ENCODE data around the gene NR3C2. TPM values are rescaled to one million over a fixed set of nuclear protein-coding genes. Genes with fewer than 3 reads are reported as not detected.

Gene NR3C2
- total RNA-seq, 1 donor from 2014 or later, result 16.7 TPM

GRCh38 chr4:148447681-148448080 lies 5.5 kb upstream of the NR3C2 start:
- Histone ChIP-seq H3K27me3 (ENCODE audit: control insufficient read depth in 3 of 3, insufficient read depth in 3 of 3, low read length in 3 of 3) (no peaks in the 10 kb centered on the region), H3K4me3 (ENCODE audit: low read length in 3 of 3) (peak overlapping the region in 2 of 3 donors; percentile 40 to 52), H3K9ac (ENCODE audit: low read depth in 1 of 3, low read length in 3 of 3) (no peak overlapping the region), H3K36me3 (ENCODE audit: control insufficient read depth in 3 of 3, insufficient read depth in 3 of 3, low read length in 3 of 3) (no peaks in the 10 kb centered on the region), H3K27ac (ENCODE audit: low read depth, low read length) (peak overlapping the region; percentile 46), H3K4me1 (ENCODE audit: control insufficient read depth in 3 of 3, insufficient read depth in 3 of 3, low read length in 3 of 3) (peaks cover 3 to 14% (median 11%) of the 10 kb centered on the region in 3 donors), H3K9me3 (ENCODE audit: control insufficient read depth in 3 of 3, low read length in 3 of 3) (no peaks in the 10 kb centered on the region)

- H3K4me3 ChIP-seq (ENCODE audit: low read length in 3 of 3), result peak overlapping the region; percentile 85 to 99 (median 97)
- peak overlapping the region; percentile 94 for H3K27ac ChIP-seq (ENCODE audit: low read depth, low read length)
- peak overlapping the region; percentile 68 to 99 (median 98) for H3K9ac ChIP-seq (ENCODE audit: low read depth in 1 of 3, low read length in 3 of 3)
- H3K36me3 ChIP-seq (ENCODE audit: control insufficient read depth in 3 of 3, insufficient read depth in 3 of 3, low read length in 3 of 3), result no peaks in the 10 kb centered on the region
- no peaks in the 10 kb centered on the region for H3K9me3 ChIP-seq (ENCODE audit: control insufficient read depth in 3 of 3, low read length in 3 of 3)
- H3K4me1 ChIP-seq (ENCODE audit: control insufficient read depth in 3 of 3, insufficient read depth in 3 of 3, low read length in 3 of 3), result peaks cover 6 to 15% (median 11%) of the 10 kb centered on the region in 3 donors
- H3K27me3 ChIP-seq (ENCODE audit: control insufficient read depth in 3 of 3, insufficient read depth in 3 of 3, low read length in 3 of 3), result no peaks in the 10 kb centered on the region
These were observed 3.7 kb upstream of the NR3C2 start for GRCh38 chr4:148445860-148446330.

DNA sequence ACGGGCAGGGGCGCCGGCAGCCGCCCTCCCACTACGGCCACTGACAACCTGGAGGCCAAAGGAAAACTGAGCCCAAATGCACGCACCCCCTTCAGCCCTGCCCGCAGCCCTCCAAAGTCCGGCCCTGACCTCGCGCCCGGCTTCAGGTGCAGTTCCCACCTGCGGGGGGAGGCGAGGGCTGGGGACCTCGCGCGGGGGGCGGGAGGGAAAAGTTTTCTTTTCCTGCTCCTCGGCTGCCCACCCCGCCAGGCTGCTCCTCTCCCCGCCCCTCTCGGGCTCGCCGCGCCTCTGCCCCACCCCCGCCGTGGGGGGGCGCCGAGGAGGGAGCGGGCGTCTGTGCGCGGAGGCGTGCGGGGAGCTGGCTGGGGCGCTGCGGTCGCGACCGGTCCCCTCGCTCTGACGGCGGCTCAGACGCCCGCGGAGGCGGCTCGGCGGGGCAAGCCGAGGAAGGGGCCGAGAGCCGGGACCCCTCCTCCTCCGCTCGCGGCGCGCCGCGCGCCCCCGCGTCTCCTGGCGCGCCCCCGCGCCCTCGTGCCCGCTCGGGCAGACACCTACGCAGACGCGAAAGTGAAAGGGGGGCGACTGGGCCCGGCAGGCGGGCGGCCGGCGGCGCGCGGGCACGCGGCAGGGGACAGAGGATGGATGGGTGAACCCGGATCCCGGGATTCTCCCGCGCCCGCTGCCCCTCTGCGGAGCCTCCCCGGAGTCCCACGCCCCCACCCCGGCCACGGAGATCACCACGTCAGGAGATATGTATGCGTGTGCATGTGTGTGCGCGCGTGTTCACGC lies 3.1 kb upstream of the NR3C2 start:
- H3K4me1 ChIP-seq (ENCODE audit: control insufficient read depth in 3 of 3, insufficient read depth in 3 of 3, low read length in 3 of 3), result peaks cover 10 to 15% (median 11%) of the 10 kb centered on the region in 3 donors
- no peaks in the 10 kb centered on the region for H3K36me3 ChIP-seq (ENCODE audit: control insufficient read depth in 3 of 3, insufficient read depth in 3 of 3, low read length in 3 of 3)
- H3K27ac ChIP-seq (ENCODE audit: low read depth, low read length), result peak overlapping the region; percentile 94
- no peaks in the 10 kb centered on the region for H3K27me3 ChIP-seq (ENCODE audit: control insufficient read depth in 3 of 3, insufficient read depth in 3 of 3, low read length in 3 of 3)
- H3K4me3 ChIP-seq (ENCODE audit: low read length in 3 of 3), result peak overlapping the region; percentile 97 to 99 (median 98)
- H3K9ac ChIP-seq (ENCODE audit: low read depth in 1 of 3, low read length in 3 of 3), result peak overlapping the region; percentile 78 to 99 (median 98)
- H3K9me3 ChIP-seq (ENCODE audit: control insufficient read depth in 3 of 3, low read length in 3 of 3), result no peaks in the 10 kb centered on the region

DNA sequence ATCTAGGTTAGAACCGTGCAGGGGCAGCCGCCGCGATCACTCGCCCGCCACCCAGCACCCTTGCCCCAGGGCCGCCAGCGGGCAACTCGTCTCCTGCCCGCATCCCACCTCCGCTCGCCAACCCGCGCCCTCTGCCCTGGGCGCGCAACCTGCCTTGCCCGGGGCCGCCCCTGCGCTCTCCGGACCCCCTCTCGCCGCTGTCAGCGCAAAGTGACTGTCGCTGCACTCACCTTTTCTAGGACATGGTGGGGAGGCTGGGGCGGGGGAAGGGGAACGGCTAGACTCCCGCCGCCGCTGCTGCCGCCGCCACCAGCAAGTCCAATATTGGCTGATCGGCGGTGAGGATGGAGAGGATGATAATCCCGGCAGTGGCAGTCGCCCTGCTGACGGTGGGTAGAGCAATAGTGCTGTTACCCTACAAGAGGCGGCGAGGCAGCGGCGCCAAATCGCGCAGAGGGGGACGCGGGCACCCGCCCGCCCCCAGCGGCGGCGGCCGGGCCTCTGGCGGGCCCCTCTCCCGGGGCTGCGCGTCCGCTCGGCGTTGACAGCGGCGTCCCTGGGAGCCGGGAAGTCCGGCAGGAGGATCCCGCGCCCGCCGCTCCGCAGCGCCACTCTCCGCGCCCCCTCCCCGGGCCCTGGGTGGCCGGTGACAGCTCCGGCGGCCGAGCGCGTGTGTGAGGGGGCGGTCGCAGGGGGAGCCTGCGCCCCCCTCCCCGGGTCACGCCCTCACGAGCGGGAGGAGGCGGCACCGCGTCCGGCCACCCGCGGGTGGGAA lies 2.3 kb upstream of the NR3C2 start:
- Histone ChIP-seq H3K9me3 (ENCODE audit: control insufficient read depth in 3 of 3, low read length in 3 of 3) (no peaks in the 10 kb centered on the region), H3K27me3 (ENCODE audit: control insufficient read depth in 3 of 3, insufficient read depth in 3 of 3, low read length in 3 of 3) (no peaks in the 10 kb centered on the region), H3K36me3 (ENCODE audit: control insufficient read depth in 3 of 3, insufficient read depth in 3 of 3, low read length in 3 of 3) (no peaks in the 10 kb centered on the region), H3K4me1 (ENCODE audit: control insufficient read depth in 3 of 3, insufficient read depth in 3 of 3, low read length in 3 of 3) (peaks cover 11 to 14% (median 13%) of the 10 kb centered on the region in 3 donors), H3K4me3 (ENCODE audit: low read length in 3 of 3) (peak overlapping the region; percentile 97 to 99 (median 98)), H3K9ac (ENCODE audit: low read depth in 1 of 3, low read length in 3 of 3) (peak overlapping the region; percentile 78 to 99 (median 98)), H3K27ac (ENCODE audit: low read depth, low read length) (peak overlapping the region; percentile 94)

- Histone ChIP-seq H3K9ac (ENCODE audit: low read depth in 1 of 3, low read length in 3 of 3) (peak overlapping the region; percentile 78 to 99 (median 98)), H3K4me1 (ENCODE audit: control insufficient read depth in 3 of 3, insufficient read depth in 3 of 3, low read length in 3 of 3) (peaks cover 12 to 16% (median 13%) of the 10 kb centered on the region in 3 donors), H3K27ac (ENCODE audit: low read depth, low read length) (peak overlapping the region; percentile 94), H3K4me3 (ENCODE audit: low read length in 3 of 3) (peak overlapping the region; percentile 97 to 99 (median 98)), H3K27me3 (ENCODE audit: control insufficient read depth in 3 of 3, insufficient read depth in 3 of 3, low read length in 3 of 3) (no peaks in the 10 kb centered on the region), H3K9me3 (ENCODE audit: control insufficient read depth in 3 of 3, low read length in 3 of 3) (no peaks in the 10 kb centered on the region), H3K36me3 (ENCODE audit: control insufficient read depth in 3 of 3, insufficient read depth in 3 of 3, low read length in 3 of 3) (no peaks in the 10 kb centered on the region)
These were observed 1.5 kb upstream of the NR3C2 start for GRCh38 chr4:148443512-148444295.

DNA sequence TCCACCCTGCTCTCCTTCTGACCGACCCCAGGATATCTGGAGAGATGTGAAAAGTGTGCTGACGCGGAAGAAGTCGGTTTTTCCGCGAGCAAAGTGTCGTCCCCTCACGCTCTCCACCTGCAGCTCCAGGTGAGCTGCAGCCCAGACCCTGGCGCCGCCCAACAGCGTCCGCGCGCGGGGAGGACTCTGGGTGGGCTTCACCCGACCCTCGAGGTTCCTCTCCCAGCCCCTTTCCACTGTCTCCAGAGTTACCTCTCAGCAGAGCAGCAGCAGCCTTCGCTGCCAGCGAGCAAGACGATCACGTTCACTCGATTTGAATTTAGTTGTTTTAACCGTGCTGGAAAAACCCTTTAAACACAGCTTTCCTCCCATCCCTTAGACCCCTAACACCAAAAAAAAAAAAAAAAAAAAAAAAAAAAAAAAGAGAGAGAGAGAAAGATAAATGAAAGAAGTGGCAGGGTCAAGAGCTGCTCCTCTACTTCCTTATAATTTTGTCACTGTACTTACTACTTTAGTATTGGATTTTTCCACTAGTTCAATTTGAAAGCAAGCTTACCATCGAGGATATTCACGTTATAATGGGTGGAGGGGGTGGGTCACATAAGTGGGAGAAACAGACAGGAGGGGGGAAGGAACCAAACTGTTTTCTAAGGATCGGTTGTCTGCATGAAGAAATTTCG lies 758 bp upstream of the NR3C2 start:
- Histone ChIP-seq H3K4me3 (ENCODE audit: low read length in 3 of 3) (peak overlapping the region; percentile 97 to 99 (median 98)), H3K36me3 (ENCODE audit: control insufficient read depth in 3 of 3, insufficient read depth in 3 of 3, low read length in 3 of 3) (no peaks in the 10 kb centered on the region), H3K27me3 (ENCODE audit: control insufficient read depth in 3 of 3, insufficient read depth in 3 of 3, low read length in 3 of 3) (no peaks in the 10 kb centered on the region), H3K9me3 (ENCODE audit: control insufficient read depth in 3 of 3, low read length in 3 of 3) (no peaks in the 10 kb centered on the region), H3K4me1 (ENCODE audit: control insufficient read depth in 3 of 3, insufficient read depth in 3 of 3, low read length in 3 of 3) (peaks cover 12 to 16% (median 13%) of the 10 kb centered on the region in 3 donors), H3K9ac (ENCODE audit: low read depth in 1 of 3, low read length in 3 of 3) (peak overlapping the region; percentile 98 to 99 (median 98)), H3K27ac (ENCODE audit: low read depth, low read length) (peak overlapping the region; percentile 94)

DNA sequence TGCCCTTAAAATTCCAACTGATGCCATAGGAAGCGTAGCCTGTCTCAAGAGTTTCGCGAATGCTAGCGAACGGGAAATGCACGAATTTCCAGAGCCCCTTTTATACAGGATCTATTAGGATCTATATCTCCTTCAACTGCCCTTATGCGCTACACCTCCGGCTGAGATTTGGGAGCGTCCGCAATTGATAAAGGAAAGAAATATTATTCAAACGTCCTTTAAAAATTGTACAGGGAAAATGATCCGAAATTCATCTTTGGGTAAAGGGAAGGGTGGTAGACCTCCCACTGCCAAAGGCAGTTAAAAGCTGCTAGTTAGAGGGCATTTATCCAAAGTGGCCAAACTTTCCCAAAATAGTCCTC lies 609 bp downstream of the NR3C2 start:
- no peaks in the 10 kb centered on the region for H3K9me3 ChIP-seq (ENCODE audit: control insufficient read depth in 3 of 3, low read length in 3 of 3)
- no peaks in the 10 kb centered on the region for H3K27me3 ChIP-seq (ENCODE audit: control insufficient read depth in 3 of 3, insufficient read depth in 3 of 3, low read length in 3 of 3)
- H3K27ac ChIP-seq (ENCODE audit: low read depth, low read length), result peak overlapping the region; percentile 94
- H3K36me3 ChIP-seq (ENCODE audit: control insufficient read depth in 3 of 3, insufficient read depth in 3 of 3, low read length in 3 of 3), result no peaks in the 10 kb centered on the region
- peak overlapping the region; percentile 77 to 96 (median 95) for H3K9ac ChIP-seq (ENCODE audit: low read depth in 1 of 3, low read length in 3 of 3)
- peaks cover 8 to 13% (median 10%) of the 10 kb centered on the region in 3 donors for H3K4me1 ChIP-seq (ENCODE audit: control insufficient read depth in 3 of 3, insufficient read depth in 3 of 3, low read length in 3 of 3)
- peak overlapping the region; percentile 84 to 99 (median 98) for H3K4me3 ChIP-seq (ENCODE audit: low read length in 3 of 3)

DNA sequence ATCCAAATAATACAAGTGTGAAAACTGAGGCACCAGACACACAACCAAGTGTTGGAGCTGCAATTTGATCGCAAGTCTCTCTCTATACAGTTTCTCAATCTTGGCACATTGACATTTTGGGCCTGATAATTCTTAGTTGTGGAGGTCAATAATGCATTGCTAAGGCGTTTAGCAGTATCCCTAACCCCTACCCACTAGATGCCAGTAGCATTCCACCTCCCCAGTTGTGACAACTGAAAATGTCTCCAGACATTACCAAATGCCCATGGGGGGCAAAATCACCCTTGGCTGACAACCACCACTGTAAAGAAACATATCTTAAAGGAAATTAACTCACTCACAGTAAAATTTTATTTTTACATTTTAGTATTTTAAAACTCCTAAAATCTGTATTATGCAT lies 4.2 kb downstream of the NR3C2 start:
- Histone ChIP-seq H3K36me3 (ENCODE audit: control insufficient read depth in 3 of 3, insufficient read depth in 3 of 3, low read length in 3 of 3) (peaks cover 0 to 8% (median 5%) of the 10 kb centered on the region in 3 donors), H3K9ac (ENCODE audit: low read depth in 1 of 3, low read length in 3 of 3) (no peak overlapping the region), H3K4me3 (ENCODE audit: low read length in 3 of 3) (no peak overlapping the region), H3K9me3 (ENCODE audit: control insufficient read depth in 3 of 3, low read length in 3 of 3) (no peaks in the 10 kb centered on the region), H3K4me1 (ENCODE audit: control insufficient read depth in 3 of 3, insufficient read depth in 3 of 3, low read length in 3 of 3) (peaks cover 14 to 29% (median 14%) of the 10 kb centered on the region in 3 donors), H3K27ac (ENCODE audit: low read depth, low read length) (no peak overlapping the region), H3K27me3 (ENCODE audit: control insufficient read depth in 3 of 3, insufficient read depth in 3 of 3, low read length in 3 of 3) (no peaks in the 10 kb centered on the region)

- Histone ChIP-seq H3K9ac (ENCODE audit: low read depth in 1 of 3, low read length in 3 of 3) (no peak overlapping the region), H3K27me3 (ENCODE audit: control insufficient read depth in 3 of 3, insufficient read depth in 3 of 3, low read length in 3 of 3) (no peaks in the 10 kb centered on the region), H3K4me3 (ENCODE audit: low read length in 3 of 3) (no peak overlapping the region), H3K36me3 (ENCODE audit: control insufficient read depth in 3 of 3, insufficient read depth in 3 of 3, low read length in 3 of 3) (peaks cover 0 to 8% (median 5%) of the 10 kb centered on the region in 3 donors), H3K4me1 (ENCODE audit: control insufficient read depth in 3 of 3, insufficient read depth in 3 of 3, low read length in 3 of 3) (peaks cover 12 to 29% (median 14%) of the 10 kb centered on the region in 3 donors), H3K27ac (ENCODE audit: low read depth, low read length) (no peak overlapping the region), H3K9me3 (ENCODE audit: control insufficient read depth in 3 of 3, low read length in 3 of 3) (no peaks in the 10 kb centered on the region)
These were observed 4.8 kb downstream of the NR3C2 start for GRCh38 chr4:148437439-148437838.

Measured in skeletal muscle tissue (tissue), 4 donors.